HUES64 (cell line): ENCODE measurements around the gene NID1.
"Not testable (repeated sequence)": the region's sequence is repeated elsewhere in the genome, so short reads cannot be mapped to it uniquely, and the experiment has no call there.

Experiments used
- H3K27ac ChIP-seq: 2 replicates; pipeline ENCODE4 v1.7.0; 2013; ENCODE audit warnings: low read depth, low read length, inconsistent platforms
- H3K27me3 ChIP-seq: 2 replicates; pipeline ENCODE4 v1.6.1; 2013; ENCODE audit warnings: mild to moderate bottlenecking, low read length; ENCODE audit not compliant: insufficient read depth
- H3K36me3 ChIP-seq: 2 replicates; pipeline ENCODE4 v1.6.1; 2013; ENCODE audit warnings: mild to moderate bottlenecking, low read length; ENCODE audit not compliant: insufficient read depth
- H3K4me1 ChIP-seq: 2 replicates; pipeline ENCODE4 v1.6.1; 2013; ENCODE audit warnings: mild to moderate bottlenecking, low read length, moderate library complexity; ENCODE audit not compliant: insufficient read depth
- H3K4me3 ChIP-seq: 2 replicates; pipeline ENCODE4 v1.5.1; 2013; ENCODE audit warnings: mild to moderate bottlenecking, low read length, moderate library complexity
- H3K9ac ChIP-seq: 2 replicates; pipeline ENCODE4 v1.6.1; 2013; ENCODE audit warnings: mild to moderate bottlenecking, low read depth, low read length
- H3K9me3 ChIP-seq: 2 replicates; pipeline ENCODE4 v1.6.1; 2013; ENCODE audit warnings: low read depth, low read length; ENCODE audit not compliant: insufficient read depth
- WGBS: fragments of 150-250, 120-280 bp; methylation state at CpG from one replicate; pipeline ENCODE4 v1.1.7; 2013; ENCODE audit warnings: missing lambda C conversion rate; 5-methylcytosine and 5-hydroxymethylcytosine counted together

Gene NID1

GRCh38 chr1:236090741-236091147 lies 25.9 kb upstream of the NID1 start:
- Histone ChIP-seq H3K9me3 (peaks cover 3% of the 10 kb centered on the region; the same call in 1 of the 2 replicates), H3K36me3 (no peaks in the 10 kb centered on the region), H3K4me1 (no peaks in the 10 kb centered on the region), H3K27me3 (no peaks in the 10 kb centered on the region), H3K9ac (no peak overlapping the region), H3K4me3 (no peak overlapping the region), H3K27ac (no peak overlapping the region)
- WGBS = 96% methylated on average over 5 of the region's 5 CpGs

DNA sequence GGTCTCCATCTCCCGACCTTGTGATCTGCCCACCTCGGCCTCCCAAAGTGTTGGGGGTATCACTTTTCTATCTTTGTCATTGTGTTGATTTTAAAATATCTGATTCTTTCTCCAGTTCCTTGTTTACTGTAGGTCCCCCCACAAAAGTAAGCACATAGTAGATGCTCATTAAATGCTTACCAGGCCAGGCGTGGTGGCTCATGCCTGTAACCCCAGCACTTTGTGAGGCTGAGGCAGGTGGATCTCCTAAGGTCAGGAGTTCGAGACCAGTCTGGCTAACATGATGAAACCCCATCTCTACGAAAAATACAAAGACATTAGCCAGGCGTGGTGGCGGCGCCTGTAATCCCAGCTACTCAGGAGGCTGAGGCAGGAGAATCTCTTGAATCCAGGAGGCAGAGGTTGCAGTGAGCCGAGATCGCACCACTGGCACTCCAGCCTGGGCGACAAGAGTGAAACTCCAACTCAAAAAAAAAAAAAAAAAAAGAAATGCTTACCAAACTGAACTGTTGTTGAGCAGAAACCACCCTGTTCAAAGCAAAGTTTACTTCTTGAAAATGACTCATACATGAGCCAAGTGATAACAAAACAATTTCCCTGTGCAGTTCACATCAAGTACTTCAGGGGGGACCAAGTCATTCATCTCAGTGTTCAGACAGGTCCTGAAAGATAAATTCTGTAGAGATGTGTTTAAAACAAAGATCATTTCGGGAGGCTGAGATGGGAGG lies 24.3 kb upstream of the NID1 start:
- 93% methylated on average over 11 of the region's 12 CpGs for WGBS
- Histone ChIP-seq H3K9ac (no peak overlapping the region), H3K9me3 (no peaks in the 10 kb centered on the region), H3K27ac (no peak overlapping the region), H3K36me3 (no peaks in the 10 kb centered on the region), H3K27me3 (no peaks in the 10 kb centered on the region), H3K4me3 (no peak overlapping the region), H3K4me1 (no peaks in the 10 kb centered on the region)

DNA sequence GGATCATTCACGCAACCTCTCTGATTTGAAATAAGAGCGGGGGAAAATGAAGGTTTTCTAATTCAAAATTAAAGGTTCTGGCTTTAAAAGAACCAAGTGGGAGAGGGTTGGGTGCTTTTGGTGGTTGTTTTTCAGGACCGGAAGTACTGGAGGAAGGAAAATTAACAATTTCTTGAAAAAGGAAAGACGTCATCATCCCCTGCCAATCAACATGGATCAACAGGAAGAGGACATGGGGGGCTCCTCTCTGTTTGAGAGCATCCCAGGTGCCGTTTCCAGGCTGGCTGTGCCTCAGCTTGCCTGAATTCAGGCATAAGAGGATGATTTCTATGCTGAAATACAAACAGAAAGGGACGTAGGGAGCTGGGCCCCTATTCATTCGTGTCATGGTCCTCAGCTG lies 21.6 kb upstream of the NID1 start:
- Histone ChIP-seq H3K9ac (no peak overlapping the region), H3K4me3 (no peak overlapping the region), H3K4me1 (no peaks in the 10 kb centered on the region), H3K9me3 (no peaks in the 10 kb centered on the region), H3K27ac (no peak overlapping the region), H3K36me3 (no peaks in the 10 kb centered on the region), H3K27me3 (no peaks in the 10 kb centered on the region)
- WGBS = 93% methylated on average over 7 of the region's 7 CpGs

- Histone ChIP-seq H3K9ac (no peak overlapping the region), H3K9me3 (no peaks in the 10 kb centered on the region), H3K4me1 (no peaks in the 10 kb centered on the region), H3K27ac (no peak overlapping the region), H3K27me3 (no peaks in the 10 kb centered on the region), H3K4me3 (no peak overlapping the region), H3K36me3 (no peaks in the 10 kb centered on the region)
- WGBS = 94% methylated on average over 6 of the region's 6 CpGs
Observed at GRCh38 chr1:236085545-236086159, 20.8 kb upstream of the NID1 start.

- Histone ChIP-seq H3K36me3 (no peaks in the 10 kb centered on the region), H3K4me3 (no peak overlapping the region), H3K27me3 (no peaks in the 10 kb centered on the region), H3K4me1 (no peaks in the 10 kb centered on the region), H3K9me3 (no peaks in the 10 kb centered on the region), H3K9ac (no peak overlapping the region), H3K27ac (no peak overlapping the region)
- 93% methylated on average over 3 of the region's 3 CpGs for WGBS
Observed at GRCh38 chr1:236084386-236084730, 19.5 kb upstream of the NID1 start.

GRCh38 chr1:236083650-236084385 lies 18.9 kb upstream of the NID1 start:
- Histone ChIP-seq H3K36me3 (no peaks in the 10 kb centered on the region), H3K9me3 (no peaks in the 10 kb centered on the region), H3K27ac (no peak overlapping the region), H3K4me1 (no peaks in the 10 kb centered on the region), H3K27me3 (no peaks in the 10 kb centered on the region), H3K4me3 (no peak overlapping the region), H3K9ac (no peak overlapping the region)
- 77% methylated on average over 8 of the region's 8 CpGs for WGBS

GRCh38 chr1:236082526-236082925 lies 17.6 kb upstream of the NID1 start:
- Histone ChIP-seq H3K4me3 (no peak overlapping the region), H3K27me3 (no peaks in the 10 kb centered on the region), H3K36me3 (no peaks in the 10 kb centered on the region), H3K4me1 (no peaks in the 10 kb centered on the region), H3K9ac (no peak overlapping the region), H3K9me3 (no peaks in the 10 kb centered on the region), H3K27ac (no peak overlapping the region)
- WGBS = 99% methylated on average over 2 of the region's 4 CpGs

GRCh38 chr1:236081546-236082227 lies 16.8 kb upstream of the NID1 start:
- WGBS = 92% methylated on average over 10 of the region's 10 CpGs
- Histone ChIP-seq H3K27me3 (no peaks in the 10 kb centered on the region), H3K9ac (no peak overlapping the region), H3K27ac (no peak overlapping the region), H3K4me1 (no peaks in the 10 kb centered on the region), H3K4me3 (no peak overlapping the region), H3K9me3 (no peaks in the 10 kb centered on the region), H3K36me3 (no peaks in the 10 kb centered on the region)

GRCh38 chr1:236079703-236080102 lies 14.8 kb upstream of the NID1 start:
- no peaks in the 10 kb centered on the region for H3K4me1 ChIP-seq
- 91% methylated on average over 5 of the region's 5 CpGs for WGBS

GRCh38 chr1:236078993-236079392 lies 14.1 kb upstream of the NID1 start:
- no peaks in the 10 kb centered on the region for H3K27me3 ChIP-seq
- H3K9ac ChIP-seq = no peak overlapping the region
- no peak overlapping the region for H3K27ac ChIP-seq
- 96% methylated on average over 2 of the region's 2 CpGs for WGBS
- no peaks in the 10 kb centered on the region for H3K9me3 ChIP-seq
- no peak overlapping the region for H3K4me3 ChIP-seq
- no peaks in the 10 kb centered on the region for H3K4me1 ChIP-seq
- no peaks in the 10 kb centered on the region for H3K36me3 ChIP-seq

More at GRCh38 chr1:236079703-236080102, 14.8 kb upstream of the NID1 start:
- Histone ChIP-seq H3K36me3 (no peaks in the 10 kb centered on the region), H3K27me3 (no peaks in the 10 kb centered on the region), H3K4me3 (no peak overlapping the region), H3K27ac (no peak overlapping the region), H3K9ac (no peak overlapping the region), H3K9me3 (no peaks in the 10 kb centered on the region)

GRCh38 chr1:236078077-236078476 lies 13.2 kb upstream of the NID1 start:
- not testable (repeated sequence) for H3K4me3 ChIP-seq, H3K9ac ChIP-seq, H3K4me1 ChIP-seq, H3K9me3 ChIP-seq, H3K27me3 ChIP-seq, H3K27ac ChIP-seq, H3K36me3 ChIP-seq
- 100% methylated on average over 4 of the region's 4 CpGs for WGBS
